Sigmoid colon (tissue), 7 donors: ENCODE data around the gene MND1. TPM values are rescaled to one million over a fixed set of nuclear protein-coding genes. Genes with fewer than 3 reads are reported as not detected.

Experiments
- DNase-seq: peaks from one replicate; pipeline ENCODE4 v3.0.0-alpha.2; 2019
- H3K27ac ChIP-seq, 4 donors: fragments of 200-600 bp; sonication (generic); one replicate each; pipeline ENCODE4 v1.5.1; 2016 to 2019; ENCODE audit warnings: mild to moderate bottlenecking in 1 of 4
- H3K27me3 ChIP-seq, 3 donors: fragments of 200-600 bp; sonication (generic); one replicate each; pipeline ENCODE4 v1.5.1; 2019; ENCODE audit warnings: mild to moderate bottlenecking in 1 of 3
- H3K36me3 ChIP-seq, 4 donors: fragments of 200-600 bp; sonication (generic); one replicate each; pipeline ENCODE4 v1.5.1; 2016 to 2019
- H3K4me1 ChIP-seq, 4 donors: fragments of 200-600 bp; sonication (generic); one replicate each; pipeline ENCODE4 v1.5.1; 2017 to 2019
- H3K4me3 ChIP-seq, 4 donors: fragments of 200-600 bp; sonication (generic); one replicate each; pipeline ENCODE4 v1.5.1; 2017 to 2019; ENCODE audit warnings: mild to moderate bottlenecking in 2 of 4, moderate library complexity in 1 of 4
- H3K9me3 ChIP-seq, 4 donors: fragments of 200-600 bp in 3 of 4; sonication (generic) in 3 of 4; one replicate each; pipeline versions ENCODE4 v1.5.1 to v1.6.1; 2013 to 2019
- EP300 ChIP-seq, 4 donors: sonication (generic); formaldehyde crosslinking; IDR thresholded peaks; one replicate each; pipeline ENCODE4 v1.6.1; 2017; ENCODE audit warnings: antibody characterized with exemption in 4 of 4
- POLR2A ChIP-seq, 2 donors: fragments of 450-650 bp; IDR thresholded peaks; one replicate each; pipeline ENCODE4 v1.6.1; 2016; ENCODE audit warnings: antibody characterized with exemption in 2 of 2, mild to moderate bottlenecking in 2 of 2, moderate library complexity in 2 of 2
- POLR2AphosphoS5 ChIP-seq, 4 donors: sonication (generic); formaldehyde crosslinking; IDR thresholded peaks; one replicate each; pipeline ENCODE4 v1.6.1; 2017; ENCODE audit warnings: antibody characterized with exemption in 4 of 4
- WGBS, 2 donors: extraction: QIAGEN DNeasy Blood & Tissue Kit; methylation state at CpG; one replicate each; pipeline ENCODE4 v1.1.7; 2013; 5-methylcytosine and 5-hydroxymethylcytosine counted together
- intact Hi-C: fragments of 100-400 bp; cut with DNase I; formaldehyde crosslinking; loops from one replicate; pipeline ENCODE4 v1.15.1; 2023
- polyA plus RNA-seq, 3 donors: library from polyadenylated mRNA; stranded (reverse); fragments of 200-250 nt; gene quantifications; one replicate each; pipeline ENCODE4 v1.2.3, GENCODE V29; 2013
- total RNA-seq, 4 donors: library from RNA; depleted of rRNA; stranded (reverse); fragments of >200 nt; gene quantifications; one replicate each; pipeline ENCODE4 v1.1.0, GENCODE V29; 2016
- TF ChIP-seq, protein P1 (sequence below), 4 experiments: fragments of 450-650 bp in 3 of 4; fragments of 200-600 bp in 1 of 4; IDR thresholded peaks; one replicate each; pipeline ENCODE4 v1.5.1; 2016 to 2019; ENCODE audit warnings: antibody characterized with exemption in 4 of 4, mild to moderate bottlenecking in 3 of 4, moderate library complexity in 2 of 4
- donor health status: healthy with polysubstance abuse.
- donor health status: Bipolar disorder and iron deficiency.
- donor health status: healthy.

MND1 gene
- total and polyA plus RNA-seq, 7 donors, result 2.4 to 7.1 (median 4.0) TPM; not detected in 3

GRCh38 chr4:153310793-153311192 lies 33.7 kb upstream of the MND1 start:
- Histone ChIP-seq H3K36me3 (peaks cover 0 to 6% (median 0%) of the 10 kb centered on the region in 4 donors), H3K4me1 (peaks cover 0 to 8% (median 0%) of the 10 kb centered on the region in 4 donors), H3K27me3 (no peaks in the 10 kb centered on the region), H3K9me3 (no peaks in the 10 kb centered on the region), H3K4me3 (no peak overlapping the region), H3K27ac (no peak overlapping the region)
- intact Hi-C loops, result no loop called here
- no peak for TF ChIP-seq EP300 (IDR thresholded peaks at IDR 0.05)
- no peak for TF ChIP-seq POLR2A (IDR thresholded peaks at IDR 0.05)
- TF ChIP-seq POLR2AphosphoS5 (IDR thresholded peaks at IDR 0.05), result no peak
- TF ChIP-seq, protein P1, sequence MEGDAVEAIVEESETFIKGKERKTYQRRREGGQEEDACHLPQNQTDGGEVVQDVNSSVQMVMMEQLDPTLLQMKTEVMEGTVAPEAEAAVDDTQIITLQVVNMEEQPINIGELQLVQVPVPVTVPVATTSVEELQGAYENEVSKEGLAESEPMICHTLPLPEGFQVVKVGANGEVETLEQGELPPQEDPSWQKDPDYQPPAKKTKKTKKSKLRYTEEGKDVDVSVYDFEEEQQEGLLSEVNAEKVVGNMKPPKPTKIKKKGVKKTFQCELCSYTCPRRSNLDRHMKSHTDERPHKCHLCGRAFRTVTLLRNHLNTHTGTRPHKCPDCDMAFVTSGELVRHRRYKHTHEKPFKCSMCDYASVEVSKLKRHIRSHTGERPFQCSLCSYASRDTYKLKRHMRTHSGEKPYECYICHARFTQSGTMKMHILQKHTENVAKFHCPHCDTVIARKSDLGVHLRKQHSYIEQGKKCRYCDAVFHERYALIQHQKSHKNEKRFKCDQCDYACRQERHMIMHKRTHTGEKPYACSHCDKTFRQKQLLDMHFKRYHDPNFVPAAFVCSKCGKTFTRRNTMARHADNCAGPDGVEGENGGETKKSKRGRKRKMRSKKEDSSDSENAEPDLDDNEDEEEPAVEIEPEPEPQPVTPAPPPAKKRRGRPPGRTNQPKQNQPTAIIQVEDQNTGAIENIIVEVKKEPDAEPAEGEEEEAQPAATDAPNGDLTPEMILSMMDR (IDR thresholded peaks at IDR 0.05), result no peak
- no peak for DNase-seq
- WGBS, 2 donors, result 77 to 83% methylated on average over 1 of the region's 1 CpG

DNA sequence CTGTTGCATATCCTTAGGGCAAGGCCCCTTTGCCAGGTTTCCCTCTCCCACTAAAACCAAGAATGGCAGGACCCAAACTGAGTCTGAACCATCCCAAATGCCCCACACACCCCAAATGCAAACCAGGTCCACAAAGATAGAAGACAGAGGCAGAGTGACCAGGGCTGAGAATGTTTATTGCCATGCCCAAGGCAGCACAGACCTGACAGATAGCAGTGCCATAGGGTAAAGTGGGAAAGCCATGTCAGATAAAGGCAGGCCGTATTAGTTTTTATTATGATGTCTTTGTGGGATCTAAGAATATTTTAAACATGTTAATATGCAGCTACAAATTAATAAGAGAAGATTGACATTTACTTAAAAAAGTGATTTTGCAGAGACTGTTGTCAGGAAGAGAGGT lies 29.6 kb upstream of the MND1 start:
- 91 to 96% methylated on average over 1 of the region's 1 CpG for WGBS, 2 donors
- H3K4me1 ChIP-seq, result peaks cover 0 to 11% (median 0%) of the 10 kb centered on the region in 4 donors
- H3K9me3 ChIP-seq, result no peaks in the 10 kb centered on the region
- no peak overlapping the region for H3K4me3 ChIP-seq
- no peaks in the 10 kb centered on the region for H3K27me3 ChIP-seq
- no peak overlapping the region for H3K27ac ChIP-seq
- TF ChIP-seq EP300 (IDR thresholded peaks at IDR 0.05), result no peak
- TF ChIP-seq POLR2A (IDR thresholded peaks at IDR 0.05), result no peak
- TF ChIP-seq, protein P1 (IDR thresholded peaks at IDR 0.05), result no peak
- TF ChIP-seq POLR2AphosphoS5 (IDR thresholded peaks at IDR 0.05), result no peak
- intact Hi-C loops, result loop anchor here (5.0 kb wide), 2 partner anchors 93 to 108 kb away; no protein-coding TSS in a partner anchor
- H3K36me3 ChIP-seq, result peaks cover 0 to 24% (median 0%) of the 10 kb centered on the region in 4 donors
- no peak for DNase-seq

DNA sequence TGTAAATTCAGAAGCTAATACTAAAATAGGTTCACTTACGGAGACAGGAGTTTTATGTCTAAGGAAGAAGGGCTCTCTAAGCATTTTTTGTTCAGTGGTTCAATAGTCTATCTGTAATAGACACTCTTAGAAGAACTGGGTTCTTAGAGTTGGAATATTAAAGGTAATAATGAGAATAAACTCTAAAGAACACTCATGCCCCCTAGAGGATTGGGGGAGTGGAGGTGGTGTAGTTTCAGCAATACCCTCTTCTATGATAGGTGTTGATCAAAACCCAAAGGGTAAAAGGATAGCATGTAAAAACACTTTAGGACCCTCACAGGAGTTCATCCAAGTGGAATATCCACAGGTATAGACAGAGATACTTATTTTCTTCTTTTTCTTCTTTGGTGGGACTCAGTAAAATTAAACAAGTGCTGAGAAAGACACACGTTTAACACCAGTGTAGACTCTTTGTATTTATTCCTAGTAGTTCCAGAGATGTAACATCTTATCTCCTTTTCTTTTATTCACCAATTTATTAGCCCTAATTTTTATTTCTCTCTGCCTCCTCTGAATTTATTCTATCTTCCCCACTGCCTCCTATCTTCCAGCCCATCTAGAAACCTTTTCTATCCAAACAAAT lies 25.7 kb upstream of the MND1 start:
- peaks cover 0 to 59% (median 6%) of the 10 kb centered on the region in 4 donors for H3K36me3 ChIP-seq
- peaks cover 0 to 4% (median 0%) of the 10 kb centered on the region in 4 donors for H3K4me1 ChIP-seq
- no peaks in the 10 kb centered on the region for H3K9me3 ChIP-seq
- H3K27me3 ChIP-seq, result no peaks in the 10 kb centered on the region
- H3K4me3 ChIP-seq, result no peak overlapping the region
- no peak overlapping the region for H3K27ac ChIP-seq
- WGBS, 2 donors, result 82% methylated on average over 2 of the region's 2 CpGs
- intact Hi-C loops, result loop anchor here (1.0 to 5.0 kb wide), 3 partner anchors 97 to 176 kb away; no protein-coding TSS in a partner anchor
- no peak for TF ChIP-seq EP300 (IDR thresholded peaks at IDR 0.05)
- TF ChIP-seq, protein P1 (IDR thresholded peaks at IDR 0.05), result peak; percentile 19 to 75 (median 64)
- no peak for DNase-seq

DNA sequence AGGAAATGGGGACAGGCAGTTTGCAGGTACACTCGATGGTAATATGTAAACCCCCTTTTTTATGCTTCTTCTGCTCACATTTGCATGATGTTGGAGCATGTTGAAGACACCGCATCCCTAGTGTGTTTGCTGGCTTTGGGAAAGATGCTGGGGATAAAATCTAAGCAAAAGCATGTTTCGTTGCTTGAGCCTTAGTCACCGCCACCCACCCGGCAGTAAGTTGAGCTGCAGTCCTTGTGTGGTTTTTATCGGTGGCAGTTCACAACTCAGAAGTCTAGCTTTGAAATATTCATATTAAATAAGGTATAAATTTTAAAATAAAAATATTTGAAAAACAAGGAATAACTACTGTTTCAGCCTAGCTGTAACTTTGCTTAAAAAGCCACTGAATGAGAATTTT lies 21.7 kb upstream of the MND1 start:
- TF ChIP-seq POLR2AphosphoS5 (IDR thresholded peaks at IDR 0.05) (no peak), EP300 (IDR thresholded peaks at IDR 0.05) (no peak), POLR2A (IDR thresholded peaks at IDR 0.05) (no peak)
- TF ChIP-seq, protein P1 (IDR thresholded peaks at IDR 0.05), result no peak
- Histone ChIP-seq H3K4me3 (no peak overlapping the region), H3K27me3 (no peaks in the 10 kb centered on the region), H3K4me1 (peaks cover 0 to 4% (median 0%) of the 10 kb centered on the region in 4 donors), H3K9me3 (no peaks in the 10 kb centered on the region), H3K27ac (no peak overlapping the region), H3K36me3 (peaks cover 0 to 57% (median 6%) of the 10 kb centered on the region in 4 donors)
- 75 to 83% methylated on average over 6 of the region's 6 CpGs for WGBS, 2 donors
- intact Hi-C loops, result no loop called here
- no peak for DNase-seq
